ENCODE results near the gene CMC4. TPM values are rescaled to one million over a fixed set of nuclear protein-coding genes. Genes with fewer than 3 reads are reported as not detected.

CMC4 gene
- total and polyA plus RNA-seq, 2 of the 4 experiments (the other 2 are of a cell fraction) = 6.4 to 8.4 TPM

GRCh38 chrX:155054255-155054654, 16.7 kb downstream of the CMC4 start:
- H4K5ac ChIP-seq (ENCODE audit: low read depth, low read length) = no peak overlapping the region
- no peak overlapping the region for H2AK5ac ChIP-seq (ENCODE audit: low read depth, low read length)
- no TSS peak for BruUV-seq (replicated peaks)
- WGBS, 2 experiments (ENCODE audit: extremely low coverage in 2 of 2, insufficient read length in 1 of 2) = no CpG with 5 or more reads among the region's 4 CpGs
- no peak overlapping the region for H3K14ac ChIP-seq (replicated peaks; ENCODE audit: low read depth, low read length)
- no peak overlapping the region for H2BK120ac ChIP-seq (ENCODE audit: low read depth, low read length)
- no peak overlapping the region for H3K56ac ChIP-seq (ENCODE audit: extremely low read depth, insufficient read depth, low read length)
- intact Hi-C loops (cut with micrococcal nuclease) = no loop called here
- H4K20me1 ChIP-seq (ENCODE audit: insufficient read depth, low read length) = no peaks in the 10 kb centered on the region
- H3K79me1 ChIP-seq (ENCODE audit: low read depth in 1 of 2, low read length in 2 of 2) = no peaks in the 10 kb centered on the region
- peaks cover 2% of the 10 kb centered on the region; the same call in 1 of the 2 replicates for H3K36me3 ChIP-seq (ENCODE audit: control insufficient read depth, insufficient read depth, low read length)
- no peak for TF ChIP-seq MAFK (IDR thresholded peaks at IDR 0.05; ENCODE audit: low read depth, low read length)
- no peak for TF ChIP-seq RAD21 (IDR thresholded peaks at IDR 0.05; ENCODE audit: low read length)
- TF ChIP-seq NFE2L2 (IDR thresholded peaks at IDR 0.05; ENCODE audit: low read depth, low read length) = no peak
- TF ChIP-seq MXI1 (IDR thresholded peaks at IDR 0.05; ENCODE audit: borderline replicate concordance, low read depth, low read length) = no peak
- TF ChIP-seq MAZ (IDR thresholded peaks at IDR 0.05; ENCODE audit: borderline replicate concordance, low read depth, low read length) = no peak
- no peak for TF ChIP-seq USF2 (IDR thresholded peaks at IDR 0.05; ENCODE audit: low read depth, low read length)
- TF ChIP-seq POLR2A (IDR thresholded peaks at IDR 0.05; ENCODE audit: low read depth, low read length) = no peak
- TF ChIP-seq BHLHE40 (IDR thresholded peaks at IDR 0.05; ENCODE audit: low read depth, low read length) = no peak
- no peak for TF ChIP-seq FOS (IDR thresholded peaks at IDR 0.05; ENCODE audit: low read depth, low read length)
- TF ChIP-seq RFX5 (IDR thresholded peaks at IDR 0.05; ENCODE audit: low read depth, low read length) = no peak
- no peak for TF ChIP-seq CHD1 (IDR thresholded peaks at IDR 0.05; ENCODE audit: low read depth, low read length)
- no peak for TF ChIP-seq CEBPB (IDR thresholded peaks at IDR 0.05; ENCODE audit: low read depth, low read length)
- TF ChIP-seq RCOR1 (IDR thresholded peaks at IDR 0.05; ENCODE audit: insufficient replicate concordance, low read length) = no peak
- no peak for TF ChIP-seq SMC3 (IDR thresholded peaks at IDR 0.05; ENCODE audit: low read depth, low read length)
- no peak for TF ChIP-seq ELK1 (IDR thresholded peaks at IDR 0.05; ENCODE audit: borderline replicate concordance, low read depth, low read length)
- H2AFZ ChIP-seq (replicated peaks; ENCODE audit: low read length, poor library complexity) = no peak overlapping the region
- H4K8ac ChIP-seq (ENCODE audit: low read depth in 2 of 2, low read length in 2 of 2) = no peak overlapping the region
- H3K4me3 ChIP-seq (ENCODE audit: insufficient read depth, low read depth, low read length) = no peak overlapping the region
- no peak overlapping the region for H3K23ac ChIP-seq (ENCODE audit: low read depth, low read length)
- H3K27ac ChIP-seq (ENCODE audit: insufficient read depth, low read length) = no peak overlapping the region
- no peak overlapping the region for H2BK15ac ChIP-seq (ENCODE audit: low read depth, low read length)
- H3K4me2 ChIP-seq (ENCODE audit: low read depth, low read length) = no peak overlapping the region
- H2BK5ac ChIP-seq (ENCODE audit: low read depth, low read length, poor library complexity, severe bottlenecking) = no peak overlapping the region
- dilution Hi-C loops (cut with HindIII; ENCODE audit: low sequenced_read_pairs, unreplicated experiment) = no loop called here
- H2BK20ac ChIP-seq (ENCODE audit: low read depth, low read length) = no peak overlapping the region
- no peaks in the 10 kb centered on the region for H3K9me3 ChIP-seq (ENCODE audit: control insufficient read depth, insufficient read depth, low read length)
- H3K4ac ChIP-seq (ENCODE audit: low read depth, low read length) = no peak overlapping the region
- ATAC-seq (ENCODE audit: low read depth) (no peak), DNase-seq (no peak)
- no peak overlapping the region for H4K91ac ChIP-seq (ENCODE audit: insufficient read depth, low read depth, low read length)
- H2AK9ac ChIP-seq (replicated peaks; ENCODE audit: low read depth, low read length, poor library complexity) = no peak overlapping the region
- in situ Hi-C loops (cut with MboI; ENCODE audit: low sequenced_read_pairs) = no loop called here
- no peaks in the 10 kb centered on the region for H3K4me1 ChIP-seq (ENCODE audit: control insufficient read depth, insufficient read depth, low read length)
- no peaks in the 10 kb centered on the region for H3K27me3 ChIP-seq (ENCODE audit: control insufficient read depth, insufficient read depth, low read length)
- no peak overlapping the region for H3K18ac ChIP-seq (ENCODE audit: low read depth, low read length)
- CTCF ChIA-PET = no interaction called here
- POLR2A ChIA-PET (ENCODE audit: unreplicated experiment) = no interaction called here
- H3K9me1 ChIP-seq (ENCODE audit: insufficient read depth, low read length) = no peaks in the 10 kb centered on the region
- H3K9ac ChIP-seq (ENCODE audit: low read depth, low read length) = no peak overlapping the region
